ENCODE measurements around the gene SLC29A1.
A peak's percentile ranks its signal among the peaks of the same experiment; 100 is the strongest.
"Not testable (repeated sequence)": the region's sequence is repeated elsewhere in the genome, so short reads cannot be mapped to it uniquely, and the experiment has no call there.

Gene SLC29A1

DNA sequence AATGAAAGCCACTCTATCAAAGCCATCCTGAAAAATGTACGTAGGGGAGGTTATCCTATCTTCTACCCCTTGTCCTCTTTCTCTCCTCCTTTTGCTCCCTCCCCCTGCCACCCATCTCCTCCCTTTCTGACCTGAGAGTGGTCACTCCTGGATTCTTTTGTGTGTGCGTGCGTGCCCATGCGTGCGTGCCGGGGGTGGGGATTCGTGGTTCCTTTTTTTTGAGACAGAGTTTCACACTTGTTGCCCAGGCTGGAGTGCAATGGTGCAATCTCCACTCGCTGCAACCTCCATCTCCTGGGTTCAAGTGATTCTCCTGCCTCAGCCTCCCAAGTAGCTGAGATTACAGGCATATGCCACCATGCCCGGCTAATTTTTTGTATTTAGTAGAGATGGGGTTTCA lies 8.0 kb downstream of the SLC29A1 start:
- H3K27me3 ChIP-seq (ENCODE audit: insufficient read depth, low read length); H3K9me3 ChIP-seq (ENCODE audit: insufficient read depth, low read depth, low read length); H3K4me3 ChIP-seq (ENCODE audit: low read length); H3K27ac ChIP-seq (ENCODE audit: low read depth, low read length); H3K9ac ChIP-seq (ENCODE audit: low read depth, low read length): not testable (repeated sequence)
- peaks cover 16% of the 10 kb centered on the region for H3K4me1 ChIP-seq (ENCODE audit: insufficient read depth, low read length)
- H3K36me3 ChIP-seq (ENCODE audit: insufficient read depth, low read length): peaks cover 79% of the 10 kb centered on the region
- 95% methylated on average over 9 of the region's 9 CpGs for WGBS

DNA sequence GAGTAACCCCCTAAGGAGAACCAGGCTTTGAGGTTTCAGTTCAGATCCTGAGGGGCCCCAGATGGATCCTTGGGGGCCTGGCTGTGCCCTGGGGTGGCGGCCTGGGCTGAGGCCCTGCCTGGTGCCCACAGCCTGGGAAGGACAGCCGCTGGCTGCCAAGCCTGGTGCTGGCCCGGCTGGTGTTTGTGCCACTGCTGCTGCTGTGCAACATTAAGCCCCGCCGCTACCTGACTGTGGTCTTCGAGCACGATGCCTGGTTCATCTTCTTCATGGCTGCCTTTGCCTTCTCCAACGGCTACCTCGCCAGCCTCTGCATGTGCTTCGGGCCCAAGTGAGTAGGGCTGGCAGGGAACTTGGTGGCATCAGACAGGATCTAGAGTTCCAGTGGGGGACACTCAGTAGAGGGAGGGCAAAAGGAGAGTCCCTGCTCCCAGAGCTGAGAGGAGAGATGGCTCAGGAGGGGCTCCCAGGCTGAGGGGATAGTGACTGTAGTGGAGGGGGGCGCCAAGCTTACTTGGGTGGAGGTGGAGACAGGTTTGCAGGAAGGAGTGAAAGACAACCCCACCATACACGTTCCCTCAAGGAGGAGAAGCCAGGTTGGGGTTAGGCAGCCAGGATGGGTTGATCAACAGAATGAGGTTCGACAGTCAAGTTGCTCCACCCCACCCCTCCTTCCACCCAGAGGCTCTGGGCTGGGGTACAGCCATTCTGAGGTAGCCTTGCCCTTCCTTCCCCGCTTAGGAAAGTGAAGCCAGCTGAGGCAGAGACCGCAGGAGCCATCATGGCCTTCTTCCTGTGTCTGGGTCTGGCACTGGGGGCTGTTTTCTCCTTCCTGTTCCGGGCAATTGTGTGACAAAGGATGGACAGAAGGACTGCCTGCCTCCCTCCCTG lies 9.5 kb downstream of the SLC29A1 start:
- no peaks in the 10 kb centered on the region for H3K27me3 ChIP-seq (ENCODE audit: insufficient read depth, low read length)
- peaks cover 16% of the 10 kb centered on the region for H3K4me1 ChIP-seq (ENCODE audit: insufficient read depth, low read length)
- no peaks in the 10 kb centered on the region for H3K9me3 ChIP-seq (ENCODE audit: insufficient read depth, low read depth, low read length)
- H3K27ac ChIP-seq (ENCODE audit: low read depth, low read length): no peak overlapping the region
- WGBS: 93% methylated on average over 16 of the region's 16 CpGs
- H3K36me3 ChIP-seq (ENCODE audit: insufficient read depth, low read length): peaks cover 73% of the 10 kb centered on the region
- H3K9ac ChIP-seq (ENCODE audit: low read depth, low read length): no peak overlapping the region
- no peak overlapping the region for H3K4me3 ChIP-seq (ENCODE audit: low read length)

DNA sequence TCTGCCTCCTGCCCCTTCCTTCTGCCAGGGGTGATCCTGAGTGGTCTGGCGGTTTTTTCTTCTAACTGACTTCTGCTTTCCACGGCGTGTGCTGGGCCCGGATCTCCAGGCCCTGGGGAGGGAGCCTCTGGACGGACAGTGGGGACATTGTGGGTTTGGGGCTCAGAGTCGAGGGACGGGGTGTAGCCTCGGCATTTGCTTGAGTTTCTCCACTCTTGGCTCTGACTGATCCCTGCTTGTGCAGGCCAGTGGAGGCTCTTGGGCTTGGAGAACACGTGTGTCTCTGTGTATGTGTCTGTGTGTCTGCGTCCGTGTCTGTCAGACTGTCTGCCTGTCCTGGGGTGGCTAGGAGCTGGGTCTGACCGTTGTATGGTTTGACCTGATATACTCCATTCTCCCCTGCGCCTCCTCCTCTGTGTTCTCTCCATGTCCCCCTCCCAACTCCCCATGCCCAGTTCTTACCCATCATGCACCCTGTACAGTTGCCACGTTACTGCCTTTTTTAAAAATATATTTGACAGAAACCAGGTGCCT lies 10.2 kb downstream of the SLC29A1 start:
- H3K9ac ChIP-seq (ENCODE audit: low read depth, low read length): no peak overlapping the region
- peaks cover 66% of the 10 kb centered on the region for H3K36me3 ChIP-seq (ENCODE audit: insufficient read depth, low read length)
- H3K4me3 ChIP-seq (ENCODE audit: low read length): no peak overlapping the region
- no peaks in the 10 kb centered on the region for H3K27me3 ChIP-seq (ENCODE audit: insufficient read depth, low read length)
- H3K9me3 ChIP-seq (ENCODE audit: insufficient read depth, low read depth, low read length): no peaks in the 10 kb centered on the region
- H3K4me1 ChIP-seq (ENCODE audit: insufficient read depth, low read length): peaks cover 16% of the 10 kb centered on the region
- 90% methylated on average over 14 of the region's 14 CpGs for WGBS
- no peak overlapping the region for H3K27ac ChIP-seq (ENCODE audit: low read depth, low read length)

DNA sequence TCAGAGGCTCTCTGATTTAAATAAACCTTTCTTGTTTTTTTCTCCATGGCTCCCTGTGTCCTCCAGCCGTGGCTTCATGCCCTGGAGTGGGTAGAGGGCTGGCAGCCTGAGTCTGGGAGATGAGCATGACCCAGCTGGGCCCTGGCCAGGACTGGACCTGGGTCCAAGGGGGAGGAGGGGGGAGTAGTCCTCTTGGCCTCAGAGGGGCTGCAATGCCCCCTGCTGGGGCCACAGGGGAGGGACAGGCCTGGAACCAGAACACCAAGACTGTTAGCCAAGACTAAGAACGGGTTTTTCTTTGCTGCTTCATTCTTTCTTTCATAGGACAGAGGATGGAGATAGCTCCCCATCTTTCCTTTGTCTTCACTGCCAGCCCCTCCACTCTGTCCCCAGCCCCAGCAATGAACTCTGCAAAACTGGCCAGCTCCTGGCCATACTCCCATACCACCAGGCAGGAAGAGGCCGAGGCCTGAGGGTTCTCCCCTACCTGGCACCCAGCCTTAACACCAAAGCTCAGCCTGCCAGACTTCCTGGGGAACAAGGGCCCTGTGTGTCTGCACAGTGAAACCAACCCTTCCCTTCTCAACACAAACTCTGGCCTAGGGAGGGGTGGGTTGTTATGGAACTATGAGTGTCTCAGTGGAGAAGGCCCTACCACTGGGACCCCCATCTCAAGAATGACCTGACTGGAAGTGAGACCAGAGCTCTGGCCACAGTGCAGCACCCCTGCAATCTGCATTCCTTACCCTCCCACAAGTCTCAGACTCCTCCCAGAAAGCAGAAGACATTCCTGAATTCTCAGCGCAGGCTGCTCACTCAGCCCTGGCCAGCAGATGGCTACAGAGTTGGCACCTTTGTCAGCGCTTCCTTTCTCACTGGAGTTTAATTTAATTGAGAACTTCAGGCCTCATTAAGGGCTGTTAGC lies 11.0 kb downstream of the SLC29A1 start:
- Histone ChIP-seq H3K27me3 (ENCODE audit: insufficient read depth, low read length) (no peaks in the 10 kb centered on the region), H3K36me3 (ENCODE audit: insufficient read depth, low read length) (peaks cover 59% of the 10 kb centered on the region), H3K9ac (ENCODE audit: low read depth, low read length) (peak overlapping the region; percentile 41; the same call in 1 of the 2 replicates), H3K4me3 (ENCODE audit: low read length) (no peak overlapping the region), H3K27ac (ENCODE audit: low read depth, low read length) (peak overlapping the region; percentile 79), H3K9me3 (ENCODE audit: insufficient read depth, low read depth, low read length) (no peaks in the 10 kb centered on the region), H3K4me1 (ENCODE audit: insufficient read depth, low read length) (peaks cover 16% of the 10 kb centered on the region)
- WGBS: 54% methylated on average over 5 of the region's 5 CpGs

DNA sequence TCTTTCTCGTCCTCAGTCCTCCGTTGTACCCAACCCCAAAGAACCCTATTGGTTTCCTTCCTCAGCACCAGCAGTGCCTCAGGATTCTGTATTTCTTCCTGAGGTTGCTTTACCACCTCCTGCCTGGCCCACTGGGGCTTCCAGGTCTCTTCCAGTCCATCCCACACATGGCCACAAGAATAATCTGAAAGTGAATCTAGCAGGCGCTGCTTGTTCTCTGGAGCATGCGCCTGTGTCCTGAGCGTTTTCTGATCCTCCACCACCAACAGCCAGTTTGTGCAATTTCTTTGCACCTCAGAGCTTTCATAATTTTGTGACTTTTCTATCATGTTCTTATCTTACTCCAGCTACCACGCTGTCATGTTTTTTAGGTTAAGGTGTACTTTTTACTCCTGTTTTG lies 11.9 kb downstream of the SLC29A1 start:
- peaks cover 50% of the 10 kb centered on the region for H3K36me3 ChIP-seq (ENCODE audit: insufficient read depth, low read length)
- no peak overlapping the region for H3K9ac ChIP-seq (ENCODE audit: low read depth, low read length)
- H3K9me3 ChIP-seq (ENCODE audit: insufficient read depth, low read depth, low read length): no peaks in the 10 kb centered on the region
- H3K27ac ChIP-seq (ENCODE audit: low read depth, low read length): peak overlapping the region; percentile 68; the same call in 1 of the 2 replicates
- H3K4me3 ChIP-seq (ENCODE audit: low read length): no peak overlapping the region
- peaks cover 16% of the 10 kb centered on the region for H3K4me1 ChIP-seq (ENCODE audit: insufficient read depth, low read length)
- WGBS: 79% methylated on average over 6 of the region's 6 CpGs
- H3K27me3 ChIP-seq (ENCODE audit: insufficient read depth, low read length): no peaks in the 10 kb centered on the region

DNA sequence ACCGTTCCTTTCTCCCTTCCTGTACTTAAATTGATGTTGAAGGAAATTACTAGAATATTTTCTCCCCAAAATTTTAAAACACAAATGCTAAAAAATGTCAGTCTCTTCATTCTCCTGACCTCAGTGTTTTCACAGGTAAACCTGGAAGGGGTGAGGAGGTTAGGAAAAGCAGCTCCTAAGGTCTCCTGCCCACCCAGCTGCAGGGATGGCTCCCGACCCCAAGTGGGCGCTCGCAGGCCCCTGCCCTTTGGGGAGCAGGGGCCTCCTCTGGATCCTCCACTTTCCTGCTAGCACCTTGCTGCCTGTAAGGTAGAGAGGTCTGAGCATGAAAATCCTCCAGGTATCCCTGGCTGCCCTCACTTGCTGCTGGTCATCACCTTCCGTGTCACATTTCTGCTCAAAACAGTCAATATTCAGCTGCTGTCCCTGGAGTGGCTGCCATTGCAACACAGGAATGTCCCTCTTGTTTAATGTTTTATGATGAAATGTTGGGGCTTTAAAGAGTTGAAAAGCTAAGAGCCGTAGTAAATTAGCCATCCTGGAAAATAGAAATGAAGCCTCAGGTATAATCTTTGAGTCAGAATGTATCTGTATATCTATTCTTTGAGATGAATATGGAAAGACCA lies 12.6 kb downstream of the SLC29A1 start:
- H3K4me3 ChIP-seq (ENCODE audit: low read length): no peak overlapping the region
- peaks cover 16% of the 10 kb centered on the region for H3K4me1 ChIP-seq (ENCODE audit: insufficient read depth, low read length)
- H3K27me3 ChIP-seq (ENCODE audit: insufficient read depth, low read length): no peaks in the 10 kb centered on the region
- peaks cover 43% of the 10 kb centered on the region for H3K36me3 ChIP-seq (ENCODE audit: insufficient read depth, low read length)
- no peak overlapping the region for H3K9ac ChIP-seq (ENCODE audit: low read depth, low read length)
- no peaks in the 10 kb centered on the region for H3K9me3 ChIP-seq (ENCODE audit: insufficient read depth, low read depth, low read length)
- whole genome bisulfite sequencing: 92% methylated on average over 5 of the region's 6 CpGs
- no peak overlapping the region for H3K27ac ChIP-seq (ENCODE audit: low read depth, low read length)

DNA sequence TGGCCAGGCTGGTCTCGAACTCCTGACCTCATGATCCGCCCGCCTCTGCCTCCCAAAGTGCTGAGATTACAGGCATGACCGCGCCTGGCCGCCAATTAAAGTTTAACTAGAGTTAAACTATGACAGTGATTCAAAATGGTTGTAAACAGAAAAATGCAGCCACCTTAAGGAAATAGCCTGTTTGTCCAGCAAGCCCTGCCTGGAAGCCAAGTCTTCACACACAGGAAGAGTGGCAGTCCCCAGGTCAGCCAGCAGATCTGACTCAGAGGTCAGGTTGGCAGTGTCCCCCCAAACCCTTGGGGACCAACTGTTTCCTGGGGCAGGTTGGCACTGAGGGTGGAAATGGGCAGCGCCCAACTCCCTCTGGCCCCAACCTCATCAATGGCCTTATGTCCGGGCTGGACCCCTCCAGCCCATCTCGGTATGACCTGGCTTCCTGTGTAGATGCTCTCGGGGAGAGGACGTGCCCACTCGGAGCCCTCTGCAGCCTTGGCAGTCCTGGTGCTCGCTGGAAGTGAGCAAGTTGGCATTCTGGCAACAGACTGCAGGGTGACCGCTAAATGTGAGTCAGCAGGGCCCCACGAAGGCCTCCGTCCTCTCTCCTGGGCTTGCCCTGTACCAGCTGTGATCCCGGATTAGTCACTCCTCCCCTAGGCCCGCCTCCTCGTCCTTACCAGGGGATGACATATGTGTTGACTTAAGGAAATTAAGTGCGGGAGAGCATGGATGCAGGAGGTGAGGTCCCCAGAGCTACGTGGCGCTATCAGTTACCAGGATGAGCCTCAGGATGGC lies 13.8 kb downstream of the SLC29A1 start:
- H3K27ac ChIP-seq (ENCODE audit: low read depth, low read length): peak overlapping the region; percentile 50; the same call in 1 of the 2 replicates
- no peaks in the 10 kb centered on the region for H3K9me3 ChIP-seq (ENCODE audit: insufficient read depth, low read depth, low read length)
- peak overlapping the region; percentile 58 for H3K4me3 ChIP-seq (ENCODE audit: low read length)
- peaks cover 16% of the 10 kb centered on the region for H3K4me1 ChIP-seq (ENCODE audit: insufficient read depth, low read length)
- H3K9ac ChIP-seq (ENCODE audit: low read depth, low read length): peak overlapping the region; percentile 54; the same call in 1 of the 2 replicates
- no peaks in the 10 kb centered on the region for H3K27me3 ChIP-seq (ENCODE audit: insufficient read depth, low read length)
- peaks cover 31% of the 10 kb centered on the region for H3K36me3 ChIP-seq (ENCODE audit: insufficient read depth, low read length)
- WGBS: 49% methylated on average over 21 of the region's 22 CpGs

DNA sequence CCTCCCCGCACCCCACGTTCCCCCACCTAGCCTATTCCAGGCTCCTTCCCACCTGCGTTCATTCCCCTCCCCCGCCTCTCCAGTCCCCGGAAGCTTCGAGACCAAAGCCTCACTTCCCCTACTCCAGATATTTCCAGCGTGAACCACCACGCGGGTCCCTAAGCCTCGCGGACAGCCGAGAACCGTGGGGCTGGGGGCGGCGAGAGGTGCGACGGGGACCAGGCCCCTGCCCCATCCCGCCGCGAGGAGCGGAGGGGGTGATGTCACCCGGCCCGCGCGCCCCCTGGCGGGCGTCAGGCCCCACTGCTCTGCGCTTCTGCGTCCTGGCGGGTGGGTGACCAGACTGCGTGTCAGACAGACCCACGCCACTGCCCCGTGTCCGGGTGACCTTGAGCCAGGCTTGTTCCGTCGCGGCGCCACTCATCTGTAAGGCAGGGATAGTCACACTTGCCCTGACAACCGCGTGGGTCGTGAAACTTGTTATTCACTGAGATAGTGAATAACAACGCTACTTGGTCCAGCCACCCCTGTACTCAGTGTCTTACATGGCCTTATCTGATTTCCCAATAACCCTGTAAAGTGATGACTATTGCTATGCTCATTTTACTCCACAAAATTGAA lies 14.5 kb downstream of the SLC29A1 start:
- Histone ChIP-seq H3K4me1 (ENCODE audit: insufficient read depth, low read length) (peaks cover 16% of the 10 kb centered on the region), H3K27ac (ENCODE audit: low read depth, low read length) (no peak overlapping the region), H3K4me3 (ENCODE audit: low read length) (peak overlapping the region; percentile 58), H3K9ac (ENCODE audit: low read depth, low read length) (peak overlapping the region; percentile 54), H3K36me3 (ENCODE audit: insufficient read depth, low read length) (peaks cover 24% of the 10 kb centered on the region), H3K27me3 (ENCODE audit: insufficient read depth, low read length) (no peaks in the 10 kb centered on the region), H3K9me3 (ENCODE audit: insufficient read depth, low read depth, low read length) (no peaks in the 10 kb centered on the region)
- 3% methylated on average over 42 of the region's 42 CpGs for WGBS

DNA sequence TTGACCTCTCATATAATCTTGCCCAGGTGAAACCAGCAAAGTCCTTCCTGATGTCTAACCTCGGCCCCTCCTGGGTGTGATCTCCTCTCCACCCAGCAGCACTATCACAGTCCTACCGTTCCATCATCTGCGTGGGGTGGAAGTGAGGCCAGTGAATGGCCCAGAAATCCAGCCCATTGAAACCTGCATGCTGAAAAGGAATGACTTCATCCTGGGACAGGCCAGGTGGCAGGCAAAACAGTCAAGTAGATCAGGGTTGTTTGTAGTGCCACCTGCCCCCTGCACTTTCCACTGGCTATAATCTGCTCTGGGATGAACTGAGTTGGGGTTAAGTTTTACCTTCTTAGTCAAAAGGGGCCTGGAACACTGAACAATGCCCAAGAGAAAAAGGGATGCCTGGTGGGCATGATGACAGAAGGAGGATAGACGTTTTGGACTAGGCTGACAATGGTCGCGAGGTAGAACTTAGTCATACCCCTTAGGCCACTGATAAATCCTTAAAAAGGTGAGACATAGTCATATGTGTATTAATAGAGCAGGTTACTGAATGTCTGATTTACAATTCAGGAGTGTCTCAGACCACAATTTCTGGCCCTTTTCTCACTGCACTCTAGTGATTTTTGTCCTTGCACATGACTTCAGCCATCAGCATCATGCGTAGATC lies 15.4 kb downstream of the SLC29A1 start:
- H3K4me3 ChIP-seq (ENCODE audit: low read length): no peak overlapping the region
- no peaks in the 10 kb centered on the region for H3K27me3 ChIP-seq (ENCODE audit: insufficient read depth, low read length)
- 86% methylated on average over 7 of the region's 7 CpGs for WGBS
- H3K9me3 ChIP-seq (ENCODE audit: insufficient read depth, low read depth, low read length): no peaks in the 10 kb centered on the region
- no peak overlapping the region for H3K27ac ChIP-seq (ENCODE audit: low read depth, low read length)
- H3K36me3 ChIP-seq (ENCODE audit: insufficient read depth, low read length): peaks cover 15% of the 10 kb centered on the region
- no peak overlapping the region for H3K9ac ChIP-seq (ENCODE audit: low read depth, low read length)
- peaks cover 16% of the 10 kb centered on the region for H3K4me1 ChIP-seq (ENCODE audit: insufficient read depth, low read length)
